Measurements from ENCODE around the gene CWC15. TPM values are rescaled to one million over a fixed set of nuclear protein-coding genes. Genes with fewer than 3 reads are reported as not detected.
"Not testable (repeated sequence)": the region's sequence is repeated elsewhere in the genome, so short reads cannot be mapped to it uniquely, and the experiment has no call there.

The CWC15 gene
- total RNA-seq, 2 donors from 2014 or later = 75.1 to 91.4 TPM

- peak overlapping the region; percentile 6 for H3K27ac Mint-ChIP-seq
- no peaks in the 10 kb centered on the region for H3K27me3 Mint-ChIP-seq (ENCODE audit: low read depth)
Measured at GRCh38 chr11:94924612-94925011, 48.7 kb downstream of the CWC15 start.

DNA sequence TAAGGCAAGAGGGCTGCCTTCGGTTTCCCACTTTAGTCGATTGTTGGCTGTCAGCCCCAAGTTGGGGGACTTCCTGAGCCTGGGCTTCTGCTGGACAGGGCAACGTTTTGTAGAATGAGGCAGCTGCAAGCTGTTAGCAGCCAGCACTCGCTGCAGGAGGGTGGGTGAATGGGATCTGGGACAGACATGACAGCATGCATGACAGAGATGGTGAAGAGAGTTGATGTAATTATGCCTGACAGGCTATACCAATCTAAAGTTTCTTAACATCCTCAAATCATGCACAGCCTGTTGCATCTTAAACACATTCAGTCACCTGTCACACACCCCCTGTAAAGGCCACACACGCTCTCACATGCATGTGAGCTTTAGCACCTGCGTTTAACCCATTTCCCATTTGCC is 49.2 kb downstream of the CWC15 start:
- Mint-ChIP-seq H3K4me1 (ENCODE audit: low read depth) (peaks cover 44% of the 10 kb centered on the region), H3K9me3 (peaks cover 3 to 11% of the 10 kb centered on the region in 2 donors), H3K27ac (no peak overlapping the region), H3K27me3 (ENCODE audit: low read depth) (no peaks in the 10 kb centered on the region), H3K4me3 (peak overlapping the region in 1 of 2 donors; percentile 2), H3K36me3 (ENCODE audit: insufficient read depth in 2 of 2) (peaks cover 5 to 11% of the 10 kb centered on the region in 2 donors)
- DNase-seq (no peak), ATAC-seq (replicated peaks in 1 of 2) (peak in 1 of 2 donors; percentile 45)

More at GRCh38 chr11:94924612-94925011, 48.7 kb downstream of the CWC15 start:
- peaks cover 3 to 11% of the 10 kb centered on the region in 2 donors for H3K9me3 Mint-ChIP-seq
- ATAC-seq (replicated peaks in 1 of 2) = peak; percentile 50 to 65
- peaks cover 48% of the 10 kb centered on the region for H3K4me1 Mint-ChIP-seq (ENCODE audit: low read depth)
- peaks cover 5 to 11% of the 10 kb centered on the region in 2 donors for H3K36me3 Mint-ChIP-seq (ENCODE audit: insufficient read depth in 2 of 2)
- H3K4me3 Mint-ChIP-seq = peak overlapping the region; percentile 13 to 24
- no peak for DNase-seq

GRCh38 chr11:94923004-94923334 is 50.4 kb downstream of the CWC15 start:
- Mint-ChIP-seq H3K4me3 (no peak overlapping the region), H3K9me3 (peaks cover 3 to 6% of the 10 kb centered on the region in 2 donors), H3K27ac (no peak overlapping the region), H3K36me3 (ENCODE audit: insufficient read depth in 2 of 2) (peaks cover 5 to 11% of the 10 kb centered on the region in 2 donors), H3K4me1 (ENCODE audit: low read depth) (peaks cover 34% of the 10 kb centered on the region), H3K27me3 (ENCODE audit: low read depth) (no peaks in the 10 kb centered on the region)
- ATAC-seq (replicated peaks in 1 of 2) (no peak), DNase-seq (no peak)

- no peak for ATAC-seq (replicated peaks in 1 of 2)
- Mint-ChIP-seq H3K27ac (no peak overlapping the region), H3K27me3 (ENCODE audit: low read depth) (no peaks in the 10 kb centered on the region), H3K9me3 (peaks cover 3 to 6% of the 10 kb centered on the region in 2 donors), H3K4me3 (no peak overlapping the region), H3K36me3 (ENCODE audit: insufficient read depth in 2 of 2) (peaks cover 5 to 11% of the 10 kb centered on the region in 2 donors), H3K4me1 (ENCODE audit: low read depth) (peaks cover 34% of the 10 kb centered on the region)
- DNase-seq = no peak
Measured at GRCh38 chr11:94922321-94923003, 50.9 kb downstream of the CWC15 start.

DNA sequence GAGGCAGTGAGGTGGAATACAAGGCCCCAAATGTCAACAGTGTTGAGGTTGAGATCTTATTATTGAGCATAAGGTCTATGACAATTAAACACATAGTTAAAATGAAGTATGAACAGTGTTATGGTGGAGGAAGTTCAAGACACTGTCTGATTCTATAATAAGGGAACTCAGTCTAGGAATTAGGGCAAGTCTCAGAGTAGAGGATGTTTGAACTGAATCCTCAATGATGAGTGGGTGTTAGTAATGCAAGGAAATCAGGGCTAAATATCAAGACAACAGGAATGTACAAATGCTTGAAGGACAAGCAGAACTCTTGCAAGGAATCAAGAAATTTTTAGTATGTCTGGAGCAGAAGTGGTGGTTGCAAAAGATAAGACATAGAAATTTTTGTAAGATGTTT is 53.0 kb downstream of the CWC15 start:
- Mint-ChIP-seq H3K9me3 (peaks cover 0 to 4% of the 10 kb centered on the region in 2 donors), H3K4me3 (no peak overlapping the region), H3K27me3 (ENCODE audit: low read depth) (no peaks in the 10 kb centered on the region), H3K36me3 (ENCODE audit: insufficient read depth in 2 of 2) (peaks cover under 1 to 5% of the 10 kb centered on the region in 2 donors), H3K4me1 (ENCODE audit: low read depth) (peaks cover 18% of the 10 kb centered on the region), H3K27ac (no peak overlapping the region)
- no peak for DNase-seq
- ATAC-seq (replicated peaks in 1 of 2) = no peak

DNA sequence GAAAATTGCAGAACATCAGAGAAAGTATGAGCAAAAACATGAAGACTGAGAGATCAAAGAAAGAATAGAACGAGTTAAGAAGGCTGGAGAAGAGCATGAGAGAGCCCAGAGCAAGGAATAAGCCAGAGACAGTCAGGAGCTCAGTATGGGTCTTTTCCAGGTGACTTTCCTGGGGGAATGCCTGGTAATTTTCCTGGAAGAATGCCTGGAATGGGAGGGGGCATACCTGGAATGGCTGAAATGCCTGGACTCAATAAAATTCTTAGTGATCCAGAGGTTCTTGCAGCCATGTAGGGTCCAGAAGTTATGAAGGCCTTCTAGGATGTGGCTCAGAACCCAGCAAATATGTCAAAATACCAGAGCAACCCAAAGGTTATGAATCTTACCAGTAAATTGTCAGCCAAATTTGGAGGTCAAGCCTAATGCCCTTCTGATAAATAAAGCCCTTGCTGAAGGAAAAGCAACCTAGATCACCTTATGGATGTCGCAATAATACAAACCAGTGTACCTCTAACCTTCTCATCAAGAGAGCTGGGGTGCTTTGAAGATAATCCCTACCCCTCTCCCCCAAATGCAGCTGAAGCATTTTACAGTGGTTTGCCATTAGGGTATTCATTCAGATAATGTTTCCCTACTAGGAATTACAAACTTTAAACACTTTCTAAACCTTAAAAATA is 59.5 kb downstream of the CWC15 start:
- not testable (repeated sequence) for H3K9me3 Mint-ChIP-seq; ATAC-seq (replicated peaks in 1 of 2); H3K27me3 Mint-ChIP-seq (ENCODE audit: low read depth); H3K36me3 Mint-ChIP-seq (ENCODE audit: insufficient read depth in 2 of 2); DNase-seq; H3K27ac Mint-ChIP-seq; H3K4me1 Mint-ChIP-seq (ENCODE audit: low read depth); H3K4me3 Mint-ChIP-seq

DNA sequence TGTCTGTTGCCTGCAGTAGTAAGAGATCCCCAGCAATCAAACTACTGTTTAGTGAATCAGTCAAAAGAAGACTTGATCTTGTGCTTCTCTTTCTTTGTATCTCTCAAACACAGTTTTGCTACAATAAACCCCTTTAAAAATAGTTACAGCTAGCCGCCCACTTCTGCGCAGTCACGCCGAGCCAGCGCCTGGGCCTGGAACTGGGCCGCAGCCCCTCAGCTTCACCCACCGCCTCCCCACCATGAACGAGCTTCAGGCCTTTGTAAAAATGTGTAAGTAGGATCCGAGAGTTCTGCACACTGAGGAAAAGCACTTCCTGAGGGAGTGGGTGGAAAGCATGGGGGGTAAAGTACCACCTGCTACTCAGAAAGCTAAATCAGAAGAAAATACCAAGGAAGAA is 60.5 kb downstream of the CWC15 start:
- H3K27ac Mint-ChIP-seq = no peak overlapping the region
- ATAC-seq (replicated peaks in 1 of 2) (no peak), DNase-seq (no peak)
- no peaks in the 10 kb centered on the region for H3K36me3 Mint-ChIP-seq (ENCODE audit: insufficient read depth in 2 of 2)
- no peaks in the 10 kb centered on the region for H3K4me1 Mint-ChIP-seq (ENCODE audit: low read depth)
- no peak overlapping the region for H3K4me3 Mint-ChIP-seq
- H3K9me3 Mint-ChIP-seq = no peaks in the 10 kb centered on the region
- H3K27me3 Mint-ChIP-seq (ENCODE audit: low read depth) = no peaks in the 10 kb centered on the region

Other genes with a start within 250 kb of the CWC15 start
- gene AMOTL1, start 205.2 kb downstream of the CWC15 start, total RNA-seq = 1 to 10 TPM in 1 of 2 donors, under 1 TPM in 1; 0.67 to 2.8 TPM
- 1 to 10 TPM; 1.4 to 1.8 TPM for gene KDM4D, start 153 bp upstream of the CWC15 start, total RNA-seq
- gene KDM4E, start 51.7 kb upstream of the CWC15 start, total RNA-seq = not detected
- gene KDM4F, start 75.9 kb upstream of the CWC15 start, total RNA-seq = not detected
- gene SRSF8, start 93.4 kb upstream of the CWC15 start, total RNA-seq = 10 to 100 TPM; 37.9 to 43.7 TPM
- 10 to 100 TPM; 16.1 to 20.5 TPM for gene ENDOD1, start 116.3 kb upstream of the CWC15 start, total RNA-seq

Data from activated T-cell treated with anti-CD3 and anti-CD28 coated beads, Interleukin-2, amount 50 U/mL, for 72 hours (primary cell).